ENCODE data around the gene FAM180A. TPM values are rescaled to one million over a fixed set of nuclear protein-coding genes. Genes with fewer than 3 reads are reported as not detected.
"Not testable (repeated sequence)": the region's sequence is repeated elsewhere in the genome, so short reads cannot be mapped to it uniquely, and the experiment has no call there.

Gene FAM180A
- polyA plus RNA-seq, 1 donor = not detected

- no peak for DNase-seq
These were observed 36.3 kb downstream of the FAM180A start for GRCh38 chr7:135712182-135712782.

GRCh38 chr7:135711139-135711469 is 37.5 kb downstream of the FAM180A start:
- no peak for DNase-seq

- DNase-seq = no peak
These were observed 38.0 kb downstream of the FAM180A start for GRCh38 chr7:135710417-135711138.

- DNase-seq = no peak
These were observed 39.1 kb downstream of the FAM180A start for GRCh38 chr7:135709508-135709907.

- DNase-seq = no peak
These were observed 40.6 kb downstream of the FAM180A start for GRCh38 chr7:135708041-135708440.

GRCh38 chr7:135707570-135707966 is 41.0 kb downstream of the FAM180A start:
- no peak for DNase-seq

GRCh38 chr7:135706858-135707569 is 41.6 kb downstream of the FAM180A start:
- DNase-seq = no peak

- no peak for DNase-seq
These were observed 42.4 kb downstream of the FAM180A start for GRCh38 chr7:135706038-135706742.

- no peak for DNase-seq
These were observed 43.9 kb downstream of the FAM180A start for GRCh38 chr7:135704698-135705097.

- DNase-seq = no peak
These were observed 44.5 kb downstream of the FAM180A start for GRCh38 chr7:135704074-135704473.

- no peak for DNase-seq
These were observed 51.1 kb downstream of the FAM180A start for GRCh38 chr7:135697276-135698049.

GRCh38 chr7:135693558-135693957 is 55.1 kb downstream of the FAM180A start:
- no peak for DNase-seq

- not testable (repeated sequence) for DNase-seq
These were observed 56.0 kb downstream of the FAM180A start for GRCh38 chr7:135692606-135693005.

- no peak for DNase-seq
These were observed 56.6 kb downstream of the FAM180A start for GRCh38 chr7:135692055-135692454.

GRCh38 chr7:135690566-135690965 is 58.0 kb downstream of the FAM180A start:
- no peak for DNase-seq

- no peak for DNase-seq
These were observed 61.1 kb downstream of the FAM180A start for GRCh38 chr7:135687466-135687865.

GRCh38 chr7:135685306-135686084 is 63.1 kb downstream of the FAM180A start:
- no peak for DNase-seq

GRCh38 chr7:135684699-135685098 is 63.9 kb downstream of the FAM180A start:
- no peak for DNase-seq

- DNase-seq = no peak
These were observed 64.5 kb downstream of the FAM180A start for GRCh38 chr7:135684136-135684535.

GRCh38 chr7:135683609-135684008 is 65.0 kb downstream of the FAM180A start:
- no peak for DNase-seq

- DNase-seq = no peak
These were observed 66.4 kb downstream of the FAM180A start for GRCh38 chr7:135682191-135682590.

GRCh38 chr7:135681762-135682161 is 66.9 kb downstream of the FAM180A start:
- DNase-seq = no peak
